Head of caudate nucleus (tissue), 42 donors: Measurements from ENCODE around the gene NPTXR.
A peak's percentile ranks its signal among the peaks of the same experiment; 100 is the strongest.
"Not testable (repeated sequence)": the region's sequence is repeated elsewhere in the genome, so short reads cannot be mapped to it uniquely, and the experiment has no call there.

Source experiments
- DNase-seq, 42 donors: peaks; one replicate each; pipeline versions ENCODE4 v3.0.0 to v3.0.0-alpha.2; 2020 to 2021; ENCODE audit warnings: mixed read lengths in 7 of 42
- intact Hi-C: fragments of 100-400 bp; cut with DNase I; formaldehyde crosslinking; loops from one replicate; pipeline ENCODE4 v1.15.0; 2022

The NPTXR gene

DNA sequence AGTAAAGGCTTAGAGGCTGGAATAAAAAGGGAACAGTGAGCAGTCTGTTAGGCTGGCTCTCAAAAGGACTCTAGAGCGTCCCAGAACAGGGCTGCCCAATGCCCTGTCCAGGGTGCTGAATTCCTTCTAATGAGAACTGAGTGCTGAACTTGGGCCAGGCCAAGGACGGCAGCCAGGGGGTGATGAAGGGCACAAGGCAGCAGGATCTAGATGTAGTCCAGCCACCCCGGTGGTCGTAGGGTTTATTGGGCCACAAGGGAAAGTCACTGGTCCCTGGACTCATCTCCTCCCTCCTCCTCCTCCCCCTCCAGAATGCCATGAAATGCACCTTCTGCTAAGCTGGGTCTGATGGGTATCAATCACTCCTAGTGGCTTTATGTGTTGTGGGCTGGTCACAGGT, 19.2 kb downstream of the NPTXR start:
- intact Hi-C loops = no loop called here

GRCh38 chr22:38823637-38824036, 20.2 kb downstream of the NPTXR start:
- intact Hi-C loops = no loop called here
- peak in 1 of 42 donors; percentile 3 for DNase-seq

More for the DNA sequence above, 19.2 kb downstream of the NPTXR start:
- peak in 39 of 42 donors; percentile 19 to 88 (median 62) for DNase-seq

DNA sequence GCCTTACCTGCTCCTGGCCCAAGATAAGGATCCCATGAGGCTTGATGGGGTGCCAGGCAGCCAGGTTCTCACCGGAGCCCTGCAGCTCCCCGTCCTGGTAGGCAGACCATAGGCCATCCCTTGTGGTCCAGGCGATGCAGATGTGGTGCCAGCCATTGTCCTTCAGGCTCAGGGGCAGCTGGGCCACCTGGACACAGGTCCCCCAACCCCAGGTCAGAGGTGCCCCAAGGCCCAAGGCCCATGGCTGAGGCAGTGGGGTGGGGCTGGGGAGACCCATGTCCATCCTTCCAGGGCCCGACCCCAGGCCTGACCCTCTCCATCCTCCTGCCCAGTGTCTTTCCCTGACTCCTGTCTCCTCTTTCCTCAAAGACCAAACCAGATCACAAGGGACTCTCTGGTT, 20.8 kb downstream of the NPTXR start:
- intact Hi-C loops = no loop called here
- DNase-seq = no peak

DNA sequence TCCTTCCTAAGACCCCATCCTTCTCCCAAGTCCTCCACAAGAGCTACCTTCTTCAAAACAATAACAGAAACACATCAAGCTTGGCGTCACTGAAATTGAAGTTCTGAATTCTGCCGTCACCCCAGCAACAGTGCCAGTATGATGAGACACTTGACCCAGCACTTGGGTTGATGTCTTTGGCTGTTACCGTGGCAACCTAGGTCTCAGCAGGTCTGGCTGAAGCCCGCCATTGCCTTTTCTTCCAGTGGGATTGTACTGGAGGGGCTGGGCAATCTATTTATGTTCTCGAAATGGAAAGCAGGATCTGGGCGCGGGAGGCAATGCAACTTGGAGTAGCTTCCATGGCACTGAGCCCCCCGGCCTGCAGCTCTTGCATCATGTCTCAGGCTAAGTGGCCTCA, 23.8 kb downstream of the NPTXR start:
- no peak for DNase-seq
- intact Hi-C loops = no loop called here

DNA sequence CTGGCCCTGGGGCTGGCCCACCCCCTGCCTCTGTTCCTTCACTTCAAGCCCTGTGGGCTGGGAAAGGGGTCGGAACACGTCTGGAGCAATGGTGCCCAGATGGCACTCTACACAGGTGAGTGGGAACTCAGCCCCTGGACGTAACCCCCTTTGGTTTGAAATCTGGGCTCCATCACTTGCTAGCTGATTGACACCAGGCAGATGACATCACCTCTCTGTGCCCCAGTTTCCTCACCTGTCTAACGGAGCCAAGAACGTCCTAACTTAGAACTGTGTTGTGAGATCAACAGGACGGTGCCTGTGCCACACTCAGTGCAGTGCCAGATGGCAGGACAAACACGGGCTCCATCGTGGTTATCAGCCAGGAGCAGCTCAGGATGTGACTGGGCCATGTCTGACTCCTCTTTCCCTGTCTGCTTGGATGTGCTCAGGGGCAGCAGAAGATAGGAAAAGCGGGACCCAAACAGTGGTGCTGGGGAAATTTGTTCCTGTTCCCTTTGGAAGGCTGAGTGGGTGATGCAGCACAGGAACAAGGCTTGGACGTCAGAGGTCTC, 24.4 kb downstream of the NPTXR start:
- DNase-seq = no peak
- intact Hi-C loops = no loop called here

DNA sequence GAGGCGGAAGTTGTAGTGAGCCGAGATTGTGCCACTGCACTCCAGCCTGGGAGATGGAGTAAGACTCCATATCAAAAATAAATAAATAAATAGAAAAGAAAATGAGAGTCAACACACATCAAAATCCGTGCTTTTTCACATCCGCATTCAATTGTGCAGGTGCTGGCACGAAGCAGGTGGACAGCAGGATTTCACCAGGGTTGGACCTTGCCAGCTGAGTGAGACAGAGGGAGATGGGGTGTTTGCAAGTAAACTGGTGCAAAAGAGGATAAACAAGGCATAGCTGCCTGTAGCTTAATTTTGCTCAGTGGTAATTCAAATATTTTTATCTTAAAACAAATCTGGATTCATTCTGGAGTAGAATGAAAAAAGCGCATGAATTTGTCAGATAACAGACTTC, 26.6 kb downstream of the NPTXR start:
- intact Hi-C loops = no loop called here
- DNase-seq = no peak

DNA sequence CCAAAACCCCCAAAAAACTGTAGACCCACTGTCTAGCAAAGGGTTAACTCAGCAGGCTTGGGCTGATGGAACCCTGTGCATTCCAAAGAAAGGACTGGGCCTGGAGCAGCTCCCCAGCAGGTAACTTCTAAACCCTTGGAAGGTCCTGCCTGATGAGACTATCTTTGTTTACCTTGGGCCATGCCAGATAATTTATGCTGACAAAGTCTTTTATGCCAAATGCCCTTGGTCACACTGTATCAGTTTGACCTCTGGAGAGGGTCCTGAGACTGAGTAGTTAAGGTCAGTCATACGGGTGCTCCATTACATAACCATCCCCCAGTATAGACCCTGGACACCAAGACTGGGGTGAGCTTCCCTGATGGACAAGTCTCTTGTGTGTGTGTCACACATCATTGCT, 28.0 kb downstream of the NPTXR start:
- intact Hi-C loops = no loop called here
- no peak for DNase-seq

DNA sequence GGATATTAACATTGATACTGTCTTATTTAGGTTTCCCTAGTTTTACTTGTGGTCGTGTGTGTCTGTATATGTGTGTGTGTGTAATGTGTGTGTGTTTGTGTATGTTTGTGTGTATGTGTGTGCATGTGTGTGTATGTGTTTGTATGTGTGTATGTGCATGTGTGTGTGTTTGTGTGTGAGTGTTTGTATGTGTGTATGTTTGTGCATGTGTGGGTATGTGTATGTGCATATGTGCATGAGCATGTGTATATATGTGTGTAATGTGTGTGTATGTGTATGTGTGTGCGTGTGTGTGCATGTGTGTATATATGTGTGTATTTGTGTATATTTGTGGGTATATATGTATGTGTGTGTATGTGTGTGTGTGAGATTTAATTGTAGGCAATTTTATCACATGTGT, 32.6 kb downstream of the NPTXR start:
- intact Hi-C loops = no loop called here

DNA sequence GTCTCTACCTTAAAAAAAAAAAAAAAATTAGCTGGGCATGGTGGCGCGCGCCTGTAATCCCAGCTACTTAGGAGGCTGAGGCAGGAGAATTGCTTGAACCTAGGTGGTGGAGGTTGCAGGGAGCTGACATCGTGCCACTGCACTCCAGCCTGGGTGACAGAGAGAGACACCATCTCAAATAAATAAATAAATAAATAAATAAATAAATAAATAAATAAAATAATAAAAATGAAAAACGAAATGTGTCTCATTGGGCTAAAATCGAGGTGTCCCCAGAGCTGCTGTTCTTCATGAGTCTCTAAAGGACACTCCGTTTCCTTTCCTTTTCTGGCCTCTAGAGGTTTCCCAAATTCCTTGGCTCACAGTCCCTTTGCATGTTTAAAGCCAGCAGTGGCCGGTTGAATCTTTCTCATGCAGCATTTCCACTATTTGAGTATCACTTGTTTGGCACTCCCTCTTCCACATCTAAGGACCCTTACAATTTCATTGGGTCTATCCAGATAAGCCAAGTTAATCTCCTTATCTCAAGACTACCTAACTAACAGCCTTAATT, 38.7 kb downstream of the NPTXR start:
- DNase-seq, intact Hi-C loops: not testable (repeated sequence)

More for the DNA sequence above, 32.6 kb downstream of the NPTXR start:
- no peak for DNase-seq

DNA sequence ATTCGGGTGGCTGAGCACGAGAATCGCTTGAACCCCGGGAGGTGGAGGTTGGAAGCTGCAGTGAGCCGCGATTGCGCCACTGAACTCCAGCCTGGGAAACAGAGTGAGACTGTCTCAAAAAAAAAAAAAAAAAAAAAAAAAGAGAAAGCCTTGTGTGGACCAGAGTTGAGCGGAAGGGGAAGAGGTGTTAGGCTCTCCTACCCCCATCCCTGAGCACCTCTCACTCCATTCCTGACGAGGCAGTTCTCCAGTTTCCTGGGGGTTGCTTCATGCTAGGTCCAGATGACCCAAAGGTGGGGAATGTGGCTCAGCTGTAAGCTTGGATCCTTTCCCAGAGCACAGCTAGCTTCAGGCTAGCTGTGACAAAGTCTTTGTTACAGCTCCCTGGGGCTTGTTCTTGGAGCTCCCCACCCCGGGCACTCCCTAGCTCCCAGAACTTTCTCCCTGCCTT, 41.1 kb downstream of the NPTXR start:
- peak in 10 of 42 donors; percentile 15 to 53 (median 32) for DNase-seq
- intact Hi-C loops = no loop called here

DNA sequence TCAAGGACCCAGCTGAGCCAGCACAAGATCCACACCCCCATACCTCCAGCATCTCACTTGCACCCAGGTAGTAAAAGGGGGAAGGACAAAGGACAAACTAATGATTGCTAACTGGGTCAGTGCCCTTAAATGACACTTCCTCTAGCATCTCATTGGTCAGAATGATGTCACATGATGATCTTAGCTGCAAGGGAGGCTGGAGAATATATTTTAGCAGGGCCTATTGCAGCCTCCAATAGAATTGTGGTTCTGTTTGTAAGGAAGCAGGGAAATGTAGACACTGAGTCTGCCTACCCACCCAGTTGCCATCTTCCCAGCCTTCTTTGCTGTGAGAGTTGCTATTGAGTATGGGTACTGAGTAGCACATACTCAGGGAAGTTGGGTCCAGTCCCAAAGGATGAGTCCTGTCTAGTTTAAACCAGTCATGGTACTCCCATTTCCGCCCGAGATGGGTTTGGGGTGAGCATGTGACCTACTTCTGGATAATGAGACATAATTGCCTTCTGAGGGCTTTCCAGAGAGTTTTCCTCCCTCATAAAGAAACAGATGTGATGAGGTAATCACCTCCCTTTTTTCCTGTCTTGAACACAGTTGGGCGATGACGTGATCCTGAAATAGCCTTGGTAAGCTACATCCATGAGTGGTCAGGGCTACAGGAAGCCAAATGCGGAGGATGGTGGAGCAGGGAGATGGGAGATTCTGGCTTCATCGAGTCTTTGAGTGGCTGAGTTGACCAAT, 44.4 kb downstream of the NPTXR start:
- intact Hi-C loops = loop anchor here (10.0 kb wide), 1 partner anchor 65 kb away; no protein-coding TSS in a partner anchor
- DNase-seq = no peak

DNA sequence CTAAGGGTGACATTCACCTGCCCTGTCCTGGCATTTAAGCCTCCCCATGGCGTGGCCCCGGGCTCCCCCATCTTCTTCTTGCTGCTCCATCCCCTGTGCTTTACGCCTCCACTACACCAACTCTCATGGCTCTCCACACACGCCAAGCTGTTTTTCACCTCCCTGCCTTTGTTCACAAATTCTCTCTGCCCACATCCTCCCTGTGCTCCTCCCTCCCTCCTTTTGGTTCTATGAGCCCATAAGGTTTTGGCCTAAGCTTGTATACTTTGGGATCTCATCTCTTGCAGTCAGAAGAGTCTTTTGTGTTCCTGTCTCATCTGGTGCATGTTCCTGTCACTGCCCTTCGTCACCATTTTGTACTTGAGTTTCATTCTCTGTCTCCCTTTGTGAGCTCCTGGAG, 45.3 kb downstream of the NPTXR start:
- intact Hi-C loops = loop anchor here (10.0 kb wide), 1 partner anchor 66 kb away; no protein-coding TSS in a partner anchor
- DNase-seq = no peak

DNA sequence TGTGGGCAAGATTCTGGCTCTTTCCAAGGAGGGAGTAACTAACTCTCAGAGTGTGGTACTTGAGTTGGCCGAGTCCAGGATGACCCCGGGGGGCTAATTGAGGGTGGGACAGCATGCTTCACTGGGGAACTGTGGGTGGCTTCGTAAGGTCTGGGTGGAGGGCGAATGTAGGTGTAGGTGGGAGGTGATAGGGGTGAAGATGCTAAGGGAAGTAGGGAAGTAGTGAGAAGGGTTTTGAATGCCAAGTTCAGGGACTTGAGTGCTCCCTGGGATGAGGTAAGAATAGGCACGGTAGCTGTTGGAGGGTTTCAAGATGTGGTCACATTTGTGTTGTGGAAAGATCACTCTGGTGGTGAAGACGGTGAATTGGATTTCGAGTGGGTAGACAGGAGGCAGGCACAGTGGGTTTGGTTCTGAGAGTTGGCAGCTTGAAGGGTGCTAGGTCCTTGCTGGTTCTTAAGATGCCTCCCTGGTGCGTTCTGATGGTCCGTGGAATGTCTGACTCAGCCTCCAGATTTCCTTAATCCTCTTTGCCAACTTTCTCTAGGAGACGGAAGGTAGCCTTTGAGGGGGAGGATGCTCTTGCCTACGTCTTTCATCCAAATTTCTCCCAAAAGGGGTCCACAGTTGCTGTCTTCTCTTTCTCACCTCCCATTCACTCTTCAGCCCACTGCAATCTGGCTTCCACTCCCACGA, 47.4 kb downstream of the NPTXR start:
- no peak for DNase-seq
- intact Hi-C loops = loop anchor here (10.0 kb wide), 1 partner anchor 68 kb away; no protein-coding TSS in a partner anchor

DNA sequence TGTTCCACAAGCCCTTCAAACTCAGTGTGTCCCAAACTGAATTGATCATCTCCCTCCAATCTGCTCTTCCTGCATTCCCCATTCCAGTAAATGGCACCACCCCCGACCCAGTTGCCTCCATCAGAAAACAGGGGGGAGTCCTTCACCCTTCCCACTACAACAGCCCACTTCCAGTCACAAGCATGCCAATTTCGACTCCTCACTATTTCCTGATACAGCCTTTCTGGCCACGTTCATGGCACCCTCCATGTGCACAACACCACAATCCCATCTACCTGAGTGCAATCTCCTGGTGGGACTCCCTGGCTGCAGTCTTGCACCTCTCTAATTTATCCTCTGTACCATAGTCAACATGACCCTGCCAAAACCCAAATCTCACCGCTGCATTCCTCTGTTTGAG, 48.3 kb downstream of the NPTXR start:
- no peak for DNase-seq
- intact Hi-C loops = loop anchor here (10.0 kb wide), 1 partner anchor 69 kb away; no protein-coding TSS in a partner anchor

DNA sequence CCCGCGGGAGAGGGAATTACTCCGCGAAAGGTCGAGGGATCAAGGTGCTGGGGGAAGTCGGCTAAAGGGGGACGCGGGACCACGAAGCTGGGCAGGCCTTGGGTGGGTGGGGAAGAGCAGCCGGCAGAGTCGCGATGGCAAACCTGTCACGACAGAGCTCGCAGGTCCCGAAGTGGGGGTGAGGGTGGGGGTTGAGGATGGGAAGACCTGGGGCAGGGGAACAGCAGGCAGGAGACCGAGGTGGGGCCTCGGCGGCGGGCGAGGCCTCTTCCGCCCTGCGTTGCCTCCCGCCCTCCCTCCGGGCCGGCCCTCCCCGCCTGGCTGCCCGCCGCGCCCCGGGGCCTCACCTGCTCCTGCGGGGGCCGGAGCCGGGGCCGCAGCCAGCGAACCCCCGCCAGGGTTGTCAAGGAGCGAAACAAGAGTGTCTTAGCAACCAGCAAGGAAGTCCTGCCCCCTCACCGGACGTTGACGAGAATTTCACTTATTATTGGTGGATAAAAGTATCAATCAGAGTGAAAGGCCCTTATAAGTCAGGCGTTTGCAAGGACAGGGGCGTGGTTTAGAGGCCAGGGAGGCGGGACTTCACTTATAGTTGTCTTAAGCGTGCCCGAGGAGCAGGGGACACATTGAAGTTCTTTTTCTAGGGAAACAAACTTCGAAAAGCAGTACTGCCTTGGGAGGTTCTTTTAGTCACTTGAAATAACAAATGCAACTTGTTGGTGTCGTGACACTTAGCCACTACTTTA, 49.9 kb downstream of the NPTXR start, which contains the start of gene DNAL4:
Gene DNAL4, minus strand, starts transcription at position 423 of the 746 bp plus-strand sequence. CDS start 11,412 bp downstream, outside the sequence.
- intact Hi-C loops = loop anchor here (10.0 kb wide), 1 partner anchor 71 kb away; no protein-coding TSS in a partner anchor
- DNase-seq = peak; percentile 84 to 99 (median 94)

DNA sequence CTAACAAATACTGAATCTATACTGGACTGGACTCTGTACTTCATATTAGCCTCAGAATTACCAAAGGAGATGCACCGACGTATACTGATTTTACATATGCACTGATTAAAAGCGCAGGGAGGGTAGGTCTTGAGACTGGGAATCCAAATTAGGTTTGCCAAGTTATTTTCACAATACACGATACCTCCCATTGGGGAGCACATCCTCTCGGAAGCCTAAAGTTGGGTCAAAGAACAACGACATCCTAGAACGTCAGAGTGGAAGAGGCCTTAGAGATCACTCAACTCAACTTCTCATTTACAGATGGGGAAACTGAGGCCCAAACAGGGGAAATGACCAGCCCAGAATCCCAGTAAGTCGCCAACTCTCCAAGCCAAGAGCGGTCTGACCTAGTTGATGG, 50.5 kb downstream of the NPTXR start:
- intact Hi-C loops = loop anchor here (10.0 kb wide), 1 partner anchor 71 kb away; no protein-coding TSS in a partner anchor
- no peak for DNase-seq

DNA sequence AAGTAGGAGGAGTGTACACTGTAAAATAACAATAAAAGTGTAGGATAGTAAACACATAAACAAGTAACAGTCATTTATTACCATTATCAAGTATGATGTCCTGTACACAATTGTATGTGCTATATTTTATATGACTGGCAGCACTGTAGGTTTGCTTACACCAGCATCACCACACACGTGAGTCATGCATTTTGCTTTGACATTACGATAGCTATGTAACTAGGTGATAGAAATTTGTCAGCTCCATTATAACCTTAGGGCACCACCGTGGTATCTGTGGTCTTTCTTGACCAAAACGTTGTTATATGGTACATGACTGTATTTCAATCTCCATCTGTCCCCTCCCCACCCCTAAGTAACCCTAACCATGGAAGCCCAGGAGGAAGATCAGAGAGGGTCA, 51.0 kb downstream of the NPTXR start:
- intact Hi-C loops = loop anchor here (10.0 kb wide), 1 partner anchor 72 kb away; no protein-coding TSS in a partner anchor
- DNase-seq = no peak

GRCh38 chr22:38789606-38790005, 54.2 kb downstream of the NPTXR start:
- DNase-seq = no peak

GRCh38 chr22:38788846-38789245, 55.0 kb downstream of the NPTXR start:
- intact Hi-C loops = no loop called here
- DNase-seq = no peak

More at GRCh38 chr22:38789606-38790005, 54.2 kb downstream of the NPTXR start:
- intact Hi-C loops = loop anchor here (10.0 kb wide), 1 partner anchor 75 kb away; no protein-coding TSS in a partner anchor
